GM19468 (cell line): ENCODE data around the gene BRAT1.

ENCODE experiments used
- ATAC-seq: cut with Tn5 transposase; IDR thresholded peaks from one replicate; pipeline ENCODE4 v1.9.1; 2021; ENCODE audit warnings: mild to moderate bottlenecking, moderate library complexity, moderate number of reproducible peaks; ENCODE audit not compliant: unreplicated experiment; ENCODE audit errors: extremely low read depth

The BRAT1 gene

GRCh38 chr7:2586326-2587020, 31.1 kb upstream of the BRAT1 start:
- ATAC-seq: no peak

- ATAC-seq: no peak
Observed at GRCh38 chr7:2585446-2585845, 30.1 kb upstream of the BRAT1 start.

- no peak for ATAC-seq
Observed at GRCh38 chr7:2583798-2584580, 28.7 kb upstream of the BRAT1 start.

GRCh38 chr7:2582006-2582735, 26.8 kb upstream of the BRAT1 start:
- no peak for ATAC-seq

- ATAC-seq: no peak
Observed at GRCh38 chr7:2580636-2581035, 25.3 kb upstream of the BRAT1 start.

- no peak for ATAC-seq
Observed at GRCh38 chr7:2577914-2578680, 22.8 kb upstream of the BRAT1 start.

GRCh38 chr7:2576742-2577491, 21.6 kb upstream of the BRAT1 start:
- no peak for ATAC-seq

- no peak for ATAC-seq
Observed at GRCh38 chr7:2575733-2576340, 20.5 kb upstream of the BRAT1 start.

- no peak for ATAC-seq
Observed at GRCh38 chr7:2575046-2575732, 19.9 kb upstream of the BRAT1 start.

- no peak for ATAC-seq
Observed at GRCh38 chr7:2573761-2574160, 18.4 kb upstream of the BRAT1 start.

- ATAC-seq: no peak
Observed at GRCh38 chr7:2572101-2572842, 16.9 kb upstream of the BRAT1 start.

- ATAC-seq: no peak
Observed at GRCh38 chr7:2571409-2571808, 16.1 kb upstream of the BRAT1 start.

GRCh38 chr7:2570021-2570420, 14.7 kb upstream of the BRAT1 start:
- no peak for ATAC-seq

GRCh38 chr7:2569421-2569820, 14.1 kb upstream of the BRAT1 start:
- ATAC-seq: no peak

GRCh38 chr7:2568521-2569223, 13.3 kb upstream of the BRAT1 start:
- ATAC-seq: no peak

- no peak for ATAC-seq
Observed at GRCh38 chr7:2567679-2568278, 12.5 kb upstream of the BRAT1 start.
